Gastroesophageal sphincter (tissue), 3 donors: Measurements from ENCODE around the gene OCA2.
"Not testable (repeated sequence)": the region's sequence is repeated elsewhere in the genome, so short reads cannot be mapped to it uniquely, and the experiment has no call there.

Experiments used
- CTCF ChIP-seq, 4 experiments: fragments of 200-600 bp in 2 of 4; fragments of 450-650 bp in 2 of 4; sonication (generic) in 1 of 4; IDR thresholded peaks; one replicate each; pipeline ENCODE4 v1.5.1; 2017 to 2019; ENCODE audit warnings: antibody characterized with exemption in 4 of 4, mild to moderate bottlenecking in 2 of 4, moderate library complexity in 2 of 4
- EP300 ChIP-seq: sonication (generic); formaldehyde crosslinking; IDR thresholded peaks from one replicate; pipeline ENCODE4 v1.6.1; 2017; ENCODE audit warnings: antibody characterized with exemption, mild to moderate bottlenecking
- POLR2A ChIP-seq, 2 donors: fragments of 450-650 bp; IDR thresholded peaks; one replicate each; pipeline ENCODE4 v1.6.1; 2017; ENCODE audit warnings: antibody characterized with exemption in 2 of 2, mild to moderate bottlenecking in 2 of 2, moderate library complexity in 1 of 2
- POLR2AphosphoS5 ChIP-seq: sonication (generic); formaldehyde crosslinking; IDR thresholded peaks from one replicate; pipeline ENCODE4 v1.6.1; 2017; ENCODE audit warnings: antibody characterized with exemption

DNA sequence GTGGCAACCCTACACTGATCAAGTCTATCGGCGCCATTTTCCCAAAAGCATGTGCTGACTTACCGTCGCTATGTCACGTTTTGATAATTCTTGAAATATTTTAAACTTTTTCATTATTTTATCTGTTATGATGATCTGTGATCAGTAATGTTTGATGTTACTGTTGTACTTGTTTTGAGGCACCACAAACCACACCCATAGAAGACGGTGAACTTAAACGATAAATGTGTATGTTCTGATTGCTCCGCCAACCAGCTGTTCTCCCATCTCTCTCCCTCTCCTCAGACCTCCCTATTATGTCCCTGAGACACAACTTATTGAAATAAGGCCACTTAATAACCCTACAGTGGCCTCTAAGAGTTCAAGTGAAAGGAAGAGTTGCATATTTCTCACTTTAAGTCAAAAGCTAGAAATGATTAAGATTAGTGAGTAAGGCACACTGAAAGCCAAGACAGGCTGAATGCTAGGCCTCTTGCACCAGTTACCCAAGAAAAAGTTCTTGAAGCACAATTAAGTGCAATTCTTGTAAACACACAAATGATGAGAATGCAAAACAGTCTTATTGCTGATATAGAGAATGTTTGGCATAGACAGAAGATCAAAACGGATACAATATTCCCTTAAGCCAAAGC, 38.4 kb upstream of the OCA2 start:
- TF ChIP-seq EP300; POLR2AphosphoS5; CTCF (IDR thresholded peaks at IDR 0.05); POLR2A (IDR thresholded peaks at IDR 0.05): not testable (repeated sequence)
